Stomach smooth muscle (tissue), 2 donors: Measurements from ENCODE around the gene SGCD.

Experiments used
- H3K27ac ChIP-seq: one replicate; pipeline ENCODE4 v1.7.0; 2013; ENCODE audit warnings: mild to moderate bottlenecking, low read length, inconsistent platforms
- H3K27me3 ChIP-seq, 2 donors: one replicate each; pipeline ENCODE4 v1.7.0; 2013; ENCODE audit warnings: low read length in 2 of 2; ENCODE audit not compliant: insufficient read depth in 2 of 2, control insufficient read depth in 1 of 2
- H3K36me3 ChIP-seq, 2 donors: one replicate each; pipeline ENCODE4 v1.7.0; 2013; ENCODE audit warnings: low read length in 2 of 2; ENCODE audit not compliant: control insufficient read depth in 2 of 2, insufficient read depth in 2 of 2
- H3K4me1 ChIP-seq: one replicate; pipeline ENCODE4 v1.7.0; 2013; ENCODE audit warnings: low read length; ENCODE audit not compliant: control insufficient read depth, insufficient read depth
- H3K4me3 ChIP-seq, 2 donors: one replicate each; pipeline ENCODE4 v1.7.0; 2013; ENCODE audit warnings: low read length in 2 of 2
- H3K9ac ChIP-seq, 2 donors: one replicate each; pipeline ENCODE4 v1.7.0; 2013; ENCODE audit warnings: low read length in 2 of 2, mild to moderate bottlenecking in 1 of 2
- H3K9me3 ChIP-seq, 2 donors: one replicate each; pipeline ENCODE4 v1.7.0; 2013; ENCODE audit warnings: low read length in 2 of 2; ENCODE audit not compliant: control insufficient read depth in 2 of 2
- donor health status: healthy.
- donor health status: Pancreatic carcinoma.

The SGCD gene

GRCh38 chr5:156706631-156707030 is 379.7 kb downstream of the SGCD start:
- Histone ChIP-seq H3K4me1 (no peaks in the 10 kb centered on the region), H3K4me3 (no peak overlapping the region), H3K36me3 (no peaks in the 10 kb centered on the region), H3K27ac (no peak overlapping the region), H3K9ac (no peak overlapping the region), H3K27me3 (no peaks in the 10 kb centered on the region), H3K9me3 (no peaks in the 10 kb centered on the region)

GRCh38 chr5:156707750-156708149 is 380.8 kb downstream of the SGCD start:
- Histone ChIP-seq H3K27me3 (no peaks in the 10 kb centered on the region), H3K36me3 (no peaks in the 10 kb centered on the region), H3K27ac (no peak overlapping the region), H3K9ac (no peak overlapping the region), H3K9me3 (no peaks in the 10 kb centered on the region), H3K4me3 (no peak overlapping the region), H3K4me1 (no peaks in the 10 kb centered on the region)

GRCh38 chr5:156715287-156715686 is 388.3 kb downstream of the SGCD start:
- Histone ChIP-seq H3K9ac (no peak overlapping the region), H3K4me3 (no peak overlapping the region), H3K36me3 (no peaks in the 10 kb centered on the region), H3K27me3 (no peaks in the 10 kb centered on the region), H3K4me1 (peaks cover 4% of the 10 kb centered on the region), H3K27ac (no peak overlapping the region), H3K9me3 (no peaks in the 10 kb centered on the region)

- H3K4me3 ChIP-seq = no peak overlapping the region
- no peak overlapping the region for H3K9ac ChIP-seq
- H3K36me3 ChIP-seq = no peaks in the 10 kb centered on the region
- H3K9me3 ChIP-seq = no peaks in the 10 kb centered on the region
- no peak overlapping the region for H3K27ac ChIP-seq
- peaks cover 4% of the 10 kb centered on the region for H3K4me1 ChIP-seq
- no peaks in the 10 kb centered on the region for H3K27me3 ChIP-seq
Measured at GRCh38 chr5:156716591-156717380, 389.8 kb downstream of the SGCD start.

GRCh38 chr5:156718985-156719384 is 392.0 kb downstream of the SGCD start:
- Histone ChIP-seq H3K27me3 (no peaks in the 10 kb centered on the region), H3K4me3 (no peak overlapping the region), H3K9me3 (no peaks in the 10 kb centered on the region), H3K27ac (no peak overlapping the region), H3K4me1 (peaks cover 4% of the 10 kb centered on the region), H3K9ac (no peak overlapping the region), H3K36me3 (no peaks in the 10 kb centered on the region)

GRCh38 chr5:156722358-156722757 is 395.4 kb downstream of the SGCD start:
- H3K4me1 ChIP-seq = no peaks in the 10 kb centered on the region
- no peak overlapping the region for H3K27ac ChIP-seq
- H3K27me3 ChIP-seq = no peaks in the 10 kb centered on the region
- H3K9me3 ChIP-seq = no peaks in the 10 kb centered on the region
- H3K9ac ChIP-seq = no peak overlapping the region
- no peaks in the 10 kb centered on the region for H3K36me3 ChIP-seq
- no peak overlapping the region for H3K4me3 ChIP-seq

- no peak overlapping the region for H3K9ac ChIP-seq
- no peak overlapping the region for H3K27ac ChIP-seq
- H3K36me3 ChIP-seq = no peaks in the 10 kb centered on the region
- H3K4me1 ChIP-seq = no peaks in the 10 kb centered on the region
- H3K9me3 ChIP-seq = no peaks in the 10 kb centered on the region
- H3K4me3 ChIP-seq = no peak overlapping the region
- H3K27me3 ChIP-seq = no peaks in the 10 kb centered on the region
Measured at GRCh38 chr5:156735477-156735876, 408.5 kb downstream of the SGCD start.

- no peak overlapping the region for H3K27ac ChIP-seq
- H3K4me3 ChIP-seq = no peak overlapping the region
- H3K4me1 ChIP-seq = no peaks in the 10 kb centered on the region
- H3K36me3 ChIP-seq = no peaks in the 10 kb centered on the region
- H3K27me3 ChIP-seq = no peaks in the 10 kb centered on the region
- no peak overlapping the region for H3K9ac ChIP-seq
- no peaks in the 10 kb centered on the region for H3K9me3 ChIP-seq
Measured at GRCh38 chr5:156741516-156741915, 414.6 kb downstream of the SGCD start.

GRCh38 chr5:156753846-156754245 is 426.9 kb downstream of the SGCD start:
- peaks cover 0 to 2% of the 10 kb centered on the region in 2 donors for H3K36me3 ChIP-seq
- no peaks in the 10 kb centered on the region for H3K4me1 ChIP-seq
- H3K27me3 ChIP-seq = no peaks in the 10 kb centered on the region
- H3K27ac ChIP-seq = no peak overlapping the region
- H3K9ac ChIP-seq = no peak overlapping the region
- no peak overlapping the region for H3K4me3 ChIP-seq
- H3K9me3 ChIP-seq = no peaks in the 10 kb centered on the region

GRCh38 chr5:156755421-156756087 is 428.6 kb downstream of the SGCD start:
- Histone ChIP-seq H3K4me1 (no peaks in the 10 kb centered on the region), H3K9me3 (no peaks in the 10 kb centered on the region), H3K27me3 (no peaks in the 10 kb centered on the region), H3K36me3 (peaks cover 8 to 16% of the 10 kb centered on the region in 2 donors), H3K9ac (no peak overlapping the region), H3K27ac (no peak overlapping the region), H3K4me3 (no peak overlapping the region)
